GM18520 (cell line): ENCODE results near the gene TRAP1.

Experiments
- ATAC-seq: cut with Tn5 transposase; IDR thresholded peaks from one replicate; pipeline ENCODE4 v1.9.1; 2021; ENCODE audit not compliant: unreplicated experiment

The TRAP1 gene

DNA sequence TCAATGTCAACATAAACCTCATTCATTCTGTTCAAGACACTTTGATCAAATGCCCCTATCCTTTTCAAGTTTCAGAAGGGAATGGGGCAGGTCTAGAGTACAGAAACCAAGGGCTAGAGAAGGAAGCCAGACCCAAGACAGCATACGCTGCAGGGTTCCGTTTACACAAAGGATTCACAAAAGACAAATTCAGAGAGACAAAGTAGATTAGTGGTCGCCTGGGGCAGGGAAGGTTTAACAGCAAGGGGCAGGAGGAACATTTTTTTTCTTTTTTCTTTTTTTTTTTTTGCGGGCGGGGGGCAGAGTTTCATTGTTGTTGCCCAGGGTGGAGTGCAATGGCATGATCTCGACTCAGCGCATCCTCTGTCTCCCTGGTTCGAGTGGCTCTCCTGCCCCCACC, 19.9 kb upstream of the TRAP1 start:
- no peak for ATAC-seq

DNA sequence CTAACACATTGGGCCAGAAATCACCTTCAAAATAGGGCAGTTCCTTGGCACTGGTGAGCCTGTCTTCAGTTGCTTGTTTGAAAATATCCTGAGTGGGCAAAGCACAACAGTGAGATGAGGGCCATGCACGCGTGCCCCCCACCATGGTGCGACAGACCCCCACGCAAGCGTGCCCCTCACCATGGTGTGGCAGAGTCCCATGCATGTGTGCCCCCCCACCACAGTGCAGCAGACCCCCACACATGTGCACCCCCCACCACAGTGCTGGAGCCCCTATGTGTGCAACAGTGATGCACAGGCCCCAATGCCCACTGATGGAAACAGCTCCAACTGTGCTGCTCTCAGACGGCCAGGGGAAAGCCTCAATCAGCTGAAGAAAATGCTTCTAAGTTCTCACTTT, 18.8 kb upstream of the TRAP1 start:
- ATAC-seq, result no peak

DNA sequence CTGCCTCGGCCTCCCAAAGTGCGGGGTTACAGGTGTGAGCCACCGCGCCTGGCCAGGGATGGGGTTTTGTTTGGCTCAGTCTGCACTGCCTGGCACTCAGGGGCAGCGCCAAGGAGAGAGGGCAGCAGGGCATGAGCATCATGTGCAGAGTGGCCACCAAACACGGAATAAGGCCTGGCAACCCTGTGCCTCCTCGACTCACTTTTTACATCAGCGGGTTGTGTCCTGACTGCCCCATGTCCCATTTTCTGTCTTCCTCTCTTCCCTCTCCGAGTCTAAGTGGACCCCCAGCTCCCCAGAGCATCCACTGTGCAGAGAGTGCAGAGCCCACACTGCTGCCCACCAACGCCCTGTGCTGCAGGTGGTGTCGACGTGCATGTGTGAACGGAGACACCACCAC, 18.2 kb upstream of the TRAP1 start:
- ATAC-seq, result no peak

DNA sequence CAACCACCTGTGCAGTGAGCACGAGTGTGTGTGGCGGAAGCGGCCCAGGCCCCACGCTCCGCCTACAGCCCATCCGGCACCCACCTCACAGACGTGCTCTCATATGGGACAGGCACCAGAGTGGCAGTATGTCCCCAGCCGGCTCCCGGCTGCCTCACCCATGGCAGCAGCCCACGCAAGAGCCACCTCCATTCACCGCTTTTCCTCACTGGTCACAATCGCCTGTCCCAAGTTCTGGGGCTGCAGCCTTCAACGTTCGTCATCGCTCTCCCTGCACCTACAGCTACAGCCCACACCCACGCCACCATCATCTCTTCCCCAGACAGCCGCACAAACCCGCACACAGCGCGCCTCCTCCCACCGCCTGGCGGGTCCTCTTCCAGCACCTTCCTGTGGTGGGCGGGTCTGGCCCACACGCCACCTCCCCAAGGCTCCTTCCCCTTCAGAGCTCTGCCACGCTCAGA, 17.5 kb upstream of the TRAP1 start:
- ATAC-seq, result no peak

DNA sequence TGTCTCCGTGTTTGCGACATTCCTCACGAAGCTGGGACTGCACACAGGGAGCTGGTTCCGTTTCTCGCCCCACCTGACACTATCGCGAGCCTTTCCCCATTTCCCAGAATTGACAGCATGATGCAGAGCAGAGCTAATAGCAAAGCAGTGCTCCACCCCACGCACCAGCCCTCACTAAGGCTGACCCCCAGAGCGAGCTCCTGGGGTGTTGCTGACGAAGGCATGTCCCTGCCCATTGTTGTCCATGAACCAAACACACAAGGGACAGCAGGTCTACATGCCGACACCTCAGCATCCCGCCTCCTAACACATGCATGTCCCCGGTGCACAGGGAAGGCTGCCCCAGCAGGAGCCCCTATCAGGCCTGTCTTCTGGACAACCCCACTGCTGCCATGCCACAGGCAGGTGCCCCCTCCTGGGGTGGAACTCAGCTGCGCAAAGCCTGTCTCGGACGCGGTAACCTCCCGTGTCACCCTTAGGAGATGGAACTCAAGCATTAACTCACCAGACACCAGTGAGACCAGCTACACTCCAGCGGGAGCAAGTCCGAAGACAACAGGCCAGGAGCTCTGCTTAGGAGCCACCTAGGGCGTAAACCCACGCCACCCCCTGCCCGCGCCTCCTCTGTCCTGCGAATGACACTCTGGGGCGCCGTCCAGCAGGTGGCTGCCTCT, 16.9 kb upstream of the TRAP1 start:
- ATAC-seq, result no peak

DNA sequence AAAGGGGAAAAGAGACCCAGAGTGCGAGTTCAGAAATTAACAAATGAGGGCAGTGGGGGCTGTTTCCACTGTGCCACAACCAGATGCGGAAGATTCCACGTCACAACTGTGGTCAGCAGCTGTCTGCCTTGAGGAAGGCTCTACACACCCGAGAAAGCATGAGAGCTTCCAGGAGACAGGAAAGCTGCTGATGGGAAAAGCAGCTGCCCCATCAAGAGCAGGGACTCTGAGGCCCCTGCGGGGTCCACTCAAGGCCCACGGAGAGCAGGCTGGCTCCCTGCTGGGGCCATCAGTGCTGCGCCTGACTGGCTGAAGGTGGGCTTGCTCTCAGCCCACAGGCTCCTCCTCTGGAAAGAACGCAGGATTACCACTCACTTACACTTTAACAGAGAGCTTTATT, 14.8 kb upstream of the TRAP1 start:
- ATAC-seq, result no peak

DNA sequence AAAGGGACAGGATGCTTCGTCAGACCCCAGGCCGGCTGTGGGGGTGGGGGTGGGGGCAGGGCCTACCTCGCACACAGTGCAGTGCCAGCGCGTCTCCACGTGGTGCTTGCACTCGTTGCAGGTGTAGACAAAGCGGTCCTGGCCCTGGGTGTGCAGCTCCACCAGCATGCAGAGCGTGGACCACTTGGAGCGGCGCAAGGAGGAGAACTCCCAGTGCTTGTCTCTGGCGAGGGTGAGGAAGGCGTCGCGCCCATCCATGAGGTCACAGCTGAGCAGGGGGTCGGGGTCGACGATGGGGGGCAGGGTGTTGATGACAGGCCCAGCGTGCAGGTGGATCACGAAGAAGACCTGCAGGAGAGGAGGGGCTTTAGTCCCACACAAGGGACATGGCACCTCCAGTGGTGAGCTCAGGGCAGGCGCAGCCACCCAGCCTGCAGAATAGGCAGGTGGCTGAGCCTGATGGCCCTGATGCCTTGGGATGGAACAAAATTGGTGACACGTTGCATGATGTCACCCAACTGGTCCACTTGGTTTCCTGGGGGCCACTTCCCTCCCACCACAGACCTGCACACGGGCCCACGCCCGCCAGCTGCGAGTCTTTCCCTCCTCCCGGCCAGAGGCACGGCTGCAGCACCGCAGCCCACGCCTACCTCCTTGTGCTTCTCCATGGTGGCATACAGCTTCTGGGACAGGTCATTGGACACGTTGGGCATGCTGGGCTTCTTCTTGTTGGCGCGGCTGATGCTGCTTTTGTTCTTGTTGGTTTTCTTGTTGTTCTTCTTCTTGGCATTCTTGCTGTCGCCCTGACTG, 14.0 kb upstream of the TRAP1 start:
- no peak for ATAC-seq

DNA sequence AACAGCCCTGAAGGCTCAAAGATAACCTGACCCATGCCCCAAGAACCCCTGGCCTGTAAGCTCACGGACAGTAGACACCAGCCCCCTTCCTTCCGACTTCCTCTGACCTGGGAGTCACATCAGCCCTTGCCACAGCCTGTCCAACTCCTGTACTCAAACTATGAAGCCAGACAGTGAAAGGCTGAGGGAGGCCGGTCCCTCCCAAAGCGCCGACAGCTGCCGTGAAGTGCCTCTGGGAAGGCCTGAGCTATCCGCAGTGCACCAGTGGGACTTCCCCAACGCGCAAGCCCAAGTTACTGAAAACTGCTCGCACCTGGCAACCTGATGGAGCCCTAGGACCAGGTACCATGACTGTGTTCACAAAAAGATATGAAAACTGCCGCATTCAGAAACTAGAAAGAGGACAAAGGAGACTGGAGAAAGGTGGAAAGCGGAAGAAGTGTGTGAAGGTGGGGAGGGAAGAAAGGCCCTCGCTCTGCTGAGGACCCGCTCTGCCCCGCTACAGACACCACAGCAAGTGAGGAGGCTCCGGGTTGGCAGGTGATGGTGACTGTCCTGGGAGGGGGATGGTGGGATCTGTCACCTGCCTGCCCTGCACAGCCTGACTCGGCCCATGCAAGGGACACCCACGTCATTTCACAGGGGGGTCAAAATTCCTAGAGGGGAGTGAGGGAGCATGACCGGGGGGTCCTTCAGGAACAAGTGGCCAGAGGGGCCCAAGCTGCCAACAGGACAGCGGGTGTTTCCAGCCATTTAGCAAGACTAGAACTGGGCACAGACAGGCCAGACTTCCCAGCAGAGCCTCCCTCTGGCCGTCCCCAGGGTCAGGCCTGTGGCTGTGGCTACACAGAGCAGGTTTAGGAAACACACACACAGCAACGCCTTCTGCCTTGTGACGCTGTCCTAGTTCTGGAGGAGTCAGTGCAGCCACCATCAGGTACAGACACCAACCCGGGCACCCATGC, 13.1 kb upstream of the TRAP1 start:
- no peak for ATAC-seq

DNA sequence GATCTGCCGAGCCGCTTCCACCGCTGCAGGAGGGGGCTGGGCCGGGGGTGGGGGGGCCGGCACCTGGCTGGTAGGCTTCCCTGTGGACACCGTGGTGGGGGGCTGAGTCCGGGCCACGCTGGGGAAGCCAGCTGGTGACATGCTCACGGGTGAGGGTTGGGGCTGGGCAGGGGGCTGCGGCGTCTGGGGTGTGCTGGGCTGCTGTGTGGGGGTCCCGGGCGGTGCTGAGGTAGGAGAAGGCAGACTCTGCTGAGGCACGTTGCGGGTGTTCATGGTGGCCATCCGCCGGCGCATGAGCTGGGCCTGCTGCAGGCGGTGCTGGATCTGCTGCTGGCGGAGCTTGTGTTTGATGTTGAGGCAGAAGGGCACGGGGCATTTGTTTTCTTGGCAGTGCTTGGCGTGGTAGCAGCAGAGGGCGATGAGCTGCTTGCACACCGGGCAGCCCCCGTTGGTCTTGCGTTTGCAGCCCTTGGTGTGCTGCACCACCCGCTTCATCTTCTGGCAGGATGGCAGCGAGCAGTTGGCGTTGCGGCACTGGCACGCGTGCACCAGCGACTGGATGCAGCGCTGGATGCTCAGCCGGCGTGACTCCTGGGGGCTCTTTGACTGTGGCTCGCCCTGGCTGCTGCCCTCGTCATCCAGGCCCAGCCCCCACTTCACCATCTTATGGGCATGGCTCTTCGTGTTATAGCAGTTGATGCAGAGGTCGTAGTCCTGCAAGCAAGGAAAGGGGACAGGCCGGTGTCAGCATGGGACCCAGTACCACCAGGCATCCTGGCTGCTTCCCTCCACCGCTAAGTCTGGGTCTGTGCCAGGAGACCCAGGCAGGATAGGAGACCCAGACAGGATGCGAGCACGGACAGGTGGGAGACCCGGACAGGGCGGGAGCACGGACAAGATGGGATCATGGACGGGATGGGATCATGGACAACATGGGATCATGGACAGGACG, 12.1 kb upstream of the TRAP1 start:
- no peak for ATAC-seq

DNA sequence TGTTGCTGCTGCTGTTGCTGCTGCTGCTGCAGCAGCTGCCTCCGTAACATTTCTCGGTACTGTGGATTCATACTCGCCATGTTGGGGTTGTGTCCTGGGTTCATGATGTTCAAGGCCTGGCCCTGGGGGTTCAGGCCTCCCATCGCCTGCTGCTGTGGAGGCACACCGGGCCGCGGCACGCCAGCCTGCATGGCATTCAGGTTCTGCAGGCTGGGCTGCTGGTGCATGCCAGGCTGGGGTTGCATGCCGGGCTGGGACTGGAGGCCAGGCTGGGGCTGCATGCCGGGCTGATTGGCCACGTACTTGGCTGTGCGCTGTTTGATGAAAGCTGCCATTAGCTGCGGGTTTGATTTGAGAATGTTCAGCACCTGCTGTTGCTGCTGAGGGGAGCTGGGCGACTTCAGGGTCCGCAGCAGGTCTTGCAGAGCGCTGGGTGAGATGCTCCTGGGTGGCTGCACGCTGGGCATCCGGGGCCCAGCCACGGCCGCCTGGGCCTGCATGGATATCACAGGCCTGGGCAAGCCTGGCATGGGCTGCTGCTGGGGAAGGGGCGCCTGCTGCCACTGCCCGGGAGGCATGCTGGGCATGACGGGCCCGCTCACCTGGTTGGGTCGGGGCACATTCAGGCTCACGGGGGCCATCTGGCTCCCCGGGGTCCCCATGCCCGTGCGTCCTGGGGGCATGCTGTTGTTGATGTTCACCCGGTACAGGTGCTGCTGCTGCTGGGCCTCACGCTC, 11.3 kb upstream of the TRAP1 start:
- ATAC-seq, result no peak

DNA sequence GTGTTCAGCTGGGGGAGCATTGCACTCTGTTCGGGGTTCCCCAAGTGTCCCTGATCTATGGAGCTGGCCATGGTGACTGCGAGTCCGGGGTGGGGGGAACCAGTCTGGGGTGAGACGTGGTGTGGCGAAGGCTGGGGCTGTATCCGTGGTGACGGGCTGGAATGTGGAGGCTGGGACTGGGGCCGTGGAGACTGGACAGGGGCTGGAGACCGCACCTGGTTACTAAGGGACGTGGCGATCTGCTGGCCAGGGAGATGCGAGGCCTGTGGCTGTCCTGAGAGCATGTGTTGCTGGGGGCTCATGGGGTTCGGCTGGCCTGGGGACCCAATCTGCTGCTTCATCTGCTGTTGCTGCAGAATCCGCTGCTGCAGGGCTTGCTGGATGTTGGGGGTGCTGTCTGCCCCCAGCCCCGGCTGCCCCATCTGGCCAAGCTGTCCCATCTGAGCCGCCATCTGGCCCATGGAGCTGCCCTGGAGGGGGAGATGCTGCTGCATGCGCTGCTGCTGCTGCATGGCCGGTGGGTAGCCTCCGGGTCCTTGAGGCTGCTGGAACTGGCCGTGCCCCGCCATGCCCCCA, 10.6 kb upstream of the TRAP1 start:
- ATAC-seq, result no peak

DNA sequence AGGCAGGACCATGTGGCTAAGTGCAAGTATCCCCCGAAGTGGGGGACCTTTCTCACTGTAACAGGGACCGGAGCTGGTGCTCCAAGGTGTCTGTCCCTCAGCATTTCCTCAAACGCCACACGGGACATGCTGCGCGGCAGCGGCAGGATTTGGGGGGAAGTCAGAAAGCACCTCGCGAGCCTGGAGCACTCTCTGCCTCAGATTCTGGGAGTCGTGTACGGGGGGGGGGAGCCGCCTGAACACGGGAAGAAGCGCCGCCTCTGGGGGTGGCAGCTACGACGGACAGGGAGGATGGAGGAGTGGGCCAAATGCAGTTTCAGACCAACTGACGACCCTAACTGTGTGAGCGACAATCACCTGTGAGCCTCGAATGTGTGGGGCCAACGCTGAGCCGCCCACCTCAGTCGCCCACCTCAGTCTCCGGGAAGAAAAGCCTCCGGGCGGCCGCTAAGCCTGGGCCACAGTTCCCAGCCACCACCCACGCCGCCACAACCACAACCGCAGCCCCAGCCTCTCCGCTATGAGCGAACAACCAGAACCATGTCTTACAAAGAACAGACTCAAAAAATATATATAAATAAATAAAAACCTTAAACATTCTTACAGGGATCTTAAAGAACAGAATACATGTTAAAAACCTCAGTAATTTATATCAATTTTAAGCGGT, 8.8 kb upstream of the TRAP1 start:
- no peak for ATAC-seq

DNA sequence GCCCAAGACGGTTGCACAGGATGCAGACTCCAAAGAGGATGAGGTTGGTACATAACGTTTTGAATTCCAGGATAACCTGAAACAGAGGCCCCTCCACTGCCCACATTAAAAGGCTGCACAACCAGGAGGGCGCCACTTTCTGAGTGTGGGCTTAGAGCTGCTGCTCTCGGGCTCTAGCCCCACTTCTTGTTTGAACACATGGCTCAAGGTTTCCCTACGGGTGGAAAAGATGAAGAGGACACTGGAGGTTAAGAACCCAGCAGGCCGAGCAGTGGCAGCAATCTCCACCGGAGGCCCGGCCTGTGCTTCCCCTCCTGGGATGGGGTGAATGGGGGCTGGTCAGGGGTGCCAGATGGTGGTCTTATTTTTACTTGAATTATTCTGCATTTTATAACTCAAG, 8.0 kb upstream of the TRAP1 start:
- ATAC-seq, result no peak

DNA sequence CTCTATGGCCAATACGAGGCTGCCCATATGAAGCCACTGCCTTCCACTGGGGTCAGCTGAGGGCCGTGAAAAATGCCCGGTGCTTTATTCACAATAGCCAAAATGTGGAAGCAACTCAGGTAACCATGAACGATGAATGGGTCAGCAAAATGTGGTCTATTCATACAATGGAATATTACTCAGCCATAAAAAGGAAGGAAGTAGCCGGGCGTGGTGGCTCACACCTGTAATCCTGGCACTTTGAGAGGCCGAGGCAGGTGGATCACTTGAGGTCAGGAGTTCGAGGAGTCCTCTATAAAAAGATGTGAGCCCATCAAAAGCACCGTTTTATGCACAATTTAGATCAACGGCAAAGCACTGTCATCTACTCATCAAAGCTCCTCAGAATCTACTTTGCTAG, 5.2 kb upstream of the TRAP1 start:
- ATAC-seq, result no peak

DNA sequence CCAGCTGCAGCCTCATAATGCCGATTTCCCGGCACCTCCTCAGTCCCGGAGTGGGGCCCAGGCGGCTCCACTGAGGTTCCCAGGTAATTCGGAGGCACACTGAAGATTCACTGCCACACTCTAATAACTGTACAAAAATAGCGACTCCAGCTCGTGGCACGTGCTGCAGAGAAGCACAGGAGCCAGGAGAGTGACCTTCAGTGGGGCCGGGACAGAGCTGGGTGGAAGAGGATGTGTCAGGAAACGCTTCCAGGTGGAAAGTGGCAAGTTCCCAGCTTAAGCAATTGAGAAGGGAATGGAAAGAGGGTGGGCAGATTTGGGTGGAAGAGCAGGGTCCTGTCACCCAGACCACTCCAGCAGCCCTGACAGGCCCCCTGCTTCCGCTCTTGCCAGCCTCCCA, 3.1 kb upstream of the TRAP1 start:
- ATAC-seq, result no peak

DNA sequence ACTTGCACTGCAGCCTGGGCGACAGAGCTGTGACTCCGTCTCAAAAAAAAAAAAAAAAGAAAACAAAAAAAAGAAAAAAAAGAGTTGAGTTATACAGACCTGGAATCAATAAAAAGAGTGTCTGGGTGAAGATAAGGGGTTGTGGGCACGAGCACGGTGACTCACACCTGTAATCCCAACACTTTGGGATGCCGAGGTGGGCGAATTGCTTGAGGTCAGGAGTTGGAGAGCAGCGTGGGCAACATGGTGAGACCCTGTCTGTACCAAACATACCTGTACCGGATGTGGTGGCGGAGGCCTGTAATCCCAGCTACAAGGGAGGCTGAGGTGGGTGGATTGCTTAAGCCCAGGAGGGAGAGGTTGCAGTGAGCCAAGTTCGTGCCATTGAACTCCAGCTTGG, 1.3 kb upstream of the TRAP1 start:
- ATAC-seq, result no peak

DNA sequence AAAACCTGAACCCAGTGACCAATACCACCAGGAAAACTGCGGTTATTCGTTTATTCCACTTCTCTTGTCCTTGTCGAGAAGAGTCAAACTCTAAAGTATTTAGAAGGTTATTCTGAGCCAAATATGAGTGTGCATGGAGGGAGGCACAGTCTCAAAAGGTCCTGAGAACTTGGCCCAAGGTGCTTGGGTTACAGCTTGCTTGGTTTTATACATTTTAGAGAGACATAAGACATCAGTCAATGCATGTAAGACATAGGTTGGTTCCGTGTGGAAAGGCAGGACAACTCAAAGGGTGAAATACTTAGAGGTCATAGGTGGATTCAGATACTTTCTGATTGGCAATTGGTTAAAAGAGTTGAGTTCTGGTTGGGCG, 681 bp upstream of the TRAP1 start:
- ATAC-seq, result no peak

DNA sequence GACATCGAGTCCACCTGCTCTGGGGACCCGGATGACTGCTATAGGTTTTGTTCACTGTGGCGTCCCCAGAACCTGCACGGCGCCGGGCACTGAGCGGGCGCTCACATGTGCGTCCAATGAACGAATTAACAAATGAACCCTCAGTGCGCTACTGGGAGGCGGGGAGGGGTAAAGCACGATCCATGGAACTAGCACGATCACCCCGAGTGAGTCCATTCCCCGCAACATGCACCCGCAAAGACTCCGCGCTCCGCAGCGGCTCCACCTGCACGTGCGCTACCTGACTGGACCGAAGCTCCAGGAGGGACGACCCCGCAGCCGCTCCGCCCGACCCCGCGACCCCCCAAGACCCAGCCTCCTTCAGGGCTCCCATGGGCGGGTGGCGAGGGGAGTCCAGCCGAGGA, 491 bp downstream of the TRAP1 start:
- peak; percentile 6 for ATAC-seq

DNA sequence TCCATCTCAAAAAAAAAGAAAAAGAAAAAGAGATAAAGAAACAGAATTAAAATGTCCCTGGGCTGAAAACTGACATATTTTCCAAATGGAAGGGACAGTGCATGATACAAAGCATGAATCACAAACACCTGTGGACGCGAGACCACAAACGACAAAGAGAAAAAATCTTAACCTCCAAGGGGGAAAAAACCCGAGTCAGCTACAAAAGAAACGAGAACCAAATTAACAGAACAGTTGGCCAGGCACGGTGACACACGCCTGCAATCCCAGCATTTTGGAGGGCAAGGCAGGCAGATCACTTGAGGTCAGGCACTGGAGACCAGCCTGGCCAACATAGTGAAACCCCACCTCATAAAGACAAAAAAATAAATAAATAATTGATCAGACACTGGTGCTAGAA, 1.9 kb downstream of the TRAP1 start:
- ATAC-seq, result no peak
